Neural progenitor cell (in vitro differentiated cells): Measurements from ENCODE around the gene EFCAB6.

ENCODE experiments used
- EZH2 ChIP-seq: fragments of 200-600 bp; sonication (generic); IDR thresholded peaks from 2 replicates; pipeline ENCODE4 v1.6.1; 2017; ENCODE audit warnings: antibody characterized with exemption, mild to moderate bottlenecking, moderate library complexity
- EZH2phosphoT487 ChIP-seq: fragments of 200-600 bp; sonication (generic); IDR thresholded peaks from 2 replicates; pipeline ENCODE4 v1.6.1; 2017; ENCODE audit warnings: antibody characterized with exemption
- TF ChIP-seq, protein P1 (sequence below): fragments of 200-600 bp; sonication (generic); IDR thresholded peaks from 2 replicates; pipeline ENCODE4 v1.5.1; 2017; ENCODE audit warnings: antibody characterized with exemption, mild to moderate bottlenecking

DNA sequence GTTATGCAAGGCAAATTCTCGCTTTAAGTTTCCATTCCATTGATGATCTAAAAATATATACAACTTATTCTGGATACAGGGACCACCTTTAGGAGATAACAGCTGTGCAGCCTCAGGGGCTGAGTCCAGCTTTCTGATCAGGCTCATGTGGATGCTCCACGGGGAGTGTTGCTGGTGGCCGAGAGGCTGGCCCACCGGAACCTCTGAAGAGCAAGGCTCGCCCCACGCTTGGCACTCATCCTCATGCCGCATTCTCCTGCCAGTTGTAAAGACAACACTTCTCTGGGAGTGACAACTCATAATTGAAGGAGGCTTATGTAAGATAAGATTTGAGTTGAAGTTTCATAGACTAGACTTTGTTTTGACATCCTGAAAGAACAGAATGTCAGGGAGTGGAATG lies 276.8 kb downstream of the EFCAB6 start:
- TF ChIP-seq, protein P1, sequence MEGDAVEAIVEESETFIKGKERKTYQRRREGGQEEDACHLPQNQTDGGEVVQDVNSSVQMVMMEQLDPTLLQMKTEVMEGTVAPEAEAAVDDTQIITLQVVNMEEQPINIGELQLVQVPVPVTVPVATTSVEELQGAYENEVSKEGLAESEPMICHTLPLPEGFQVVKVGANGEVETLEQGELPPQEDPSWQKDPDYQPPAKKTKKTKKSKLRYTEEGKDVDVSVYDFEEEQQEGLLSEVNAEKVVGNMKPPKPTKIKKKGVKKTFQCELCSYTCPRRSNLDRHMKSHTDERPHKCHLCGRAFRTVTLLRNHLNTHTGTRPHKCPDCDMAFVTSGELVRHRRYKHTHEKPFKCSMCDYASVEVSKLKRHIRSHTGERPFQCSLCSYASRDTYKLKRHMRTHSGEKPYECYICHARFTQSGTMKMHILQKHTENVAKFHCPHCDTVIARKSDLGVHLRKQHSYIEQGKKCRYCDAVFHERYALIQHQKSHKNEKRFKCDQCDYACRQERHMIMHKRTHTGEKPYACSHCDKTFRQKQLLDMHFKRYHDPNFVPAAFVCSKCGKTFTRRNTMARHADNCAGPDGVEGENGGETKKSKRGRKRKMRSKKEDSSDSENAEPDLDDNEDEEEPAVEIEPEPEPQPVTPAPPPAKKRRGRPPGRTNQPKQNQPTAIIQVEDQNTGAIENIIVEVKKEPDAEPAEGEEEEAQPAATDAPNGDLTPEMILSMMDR, result no peak
- TF ChIP-seq EZH2 (no peak), EZH2phosphoT487 (no peak)
